GM18507 (cell line): ENCODE data around the gene APOBEC3H.

ENCODE experiments used
- DNase-seq: peaks from one replicate; pipeline ENCODE4 v3.0.0; 2011; ENCODE audit warnings: low read depth; ENCODE audit not compliant: insufficient read length; ENCODE audit errors: extremely low spot score
- FAIRE-seq: peaks from 2 replicates; lab custom pipeline; 2011; peaks lifted over from hg19 to GRCh38; lab: Jason Lieb, UNC

Gene APOBEC3H

DNA sequence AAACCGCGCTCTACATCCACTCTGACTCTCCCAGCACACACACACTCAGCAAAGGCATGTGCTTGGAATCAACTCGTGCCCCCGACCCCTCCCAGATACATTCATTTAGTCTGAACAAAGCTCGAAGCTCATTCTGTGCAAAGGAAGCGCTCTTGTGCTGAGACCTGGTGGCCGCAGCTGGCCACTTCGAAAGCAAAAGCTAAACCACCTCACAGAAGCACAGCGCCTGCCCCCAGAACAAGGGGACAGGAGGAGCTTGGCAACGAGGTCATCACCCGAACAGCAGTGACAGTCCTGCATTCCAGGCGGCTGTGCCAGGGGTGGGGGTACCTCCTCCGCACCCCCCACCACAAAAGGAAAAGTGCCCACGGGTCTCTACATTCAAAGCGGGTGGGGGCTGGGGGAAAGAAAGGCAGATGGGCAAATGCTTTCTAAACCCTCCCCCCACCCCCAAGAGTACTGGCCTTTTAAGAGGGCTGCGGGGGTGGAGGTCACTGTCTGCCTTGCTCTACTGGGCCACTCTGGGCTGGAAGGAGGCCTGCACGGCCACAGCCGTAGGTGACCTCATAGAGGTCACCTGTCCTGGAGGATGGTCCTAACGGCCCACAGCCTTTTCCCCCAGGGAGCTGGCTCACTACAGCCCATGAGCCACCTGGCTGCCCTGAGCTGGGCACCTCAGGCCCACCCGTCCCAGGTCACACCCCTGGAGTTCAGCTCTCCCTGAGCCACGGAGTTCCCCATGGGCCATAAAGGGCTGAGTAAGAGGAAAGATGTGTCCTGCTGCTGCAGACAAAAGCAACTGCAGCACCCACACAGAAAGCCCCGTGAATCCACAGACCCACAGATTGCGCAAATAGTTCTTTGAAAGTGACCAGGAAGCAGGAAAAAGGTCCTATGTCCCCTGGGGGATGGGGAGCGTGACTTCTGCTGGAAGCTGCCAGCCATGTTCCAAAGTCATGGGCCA, 34.1 kb downstream of the APOBEC3H start:
- DNase-seq (no peak), FAIRE-seq (no peak)

- no peak for DNase-seq
Observed at GRCh38 chr22:39132281-39132680, 35.2 kb downstream of the APOBEC3H start.

DNA sequence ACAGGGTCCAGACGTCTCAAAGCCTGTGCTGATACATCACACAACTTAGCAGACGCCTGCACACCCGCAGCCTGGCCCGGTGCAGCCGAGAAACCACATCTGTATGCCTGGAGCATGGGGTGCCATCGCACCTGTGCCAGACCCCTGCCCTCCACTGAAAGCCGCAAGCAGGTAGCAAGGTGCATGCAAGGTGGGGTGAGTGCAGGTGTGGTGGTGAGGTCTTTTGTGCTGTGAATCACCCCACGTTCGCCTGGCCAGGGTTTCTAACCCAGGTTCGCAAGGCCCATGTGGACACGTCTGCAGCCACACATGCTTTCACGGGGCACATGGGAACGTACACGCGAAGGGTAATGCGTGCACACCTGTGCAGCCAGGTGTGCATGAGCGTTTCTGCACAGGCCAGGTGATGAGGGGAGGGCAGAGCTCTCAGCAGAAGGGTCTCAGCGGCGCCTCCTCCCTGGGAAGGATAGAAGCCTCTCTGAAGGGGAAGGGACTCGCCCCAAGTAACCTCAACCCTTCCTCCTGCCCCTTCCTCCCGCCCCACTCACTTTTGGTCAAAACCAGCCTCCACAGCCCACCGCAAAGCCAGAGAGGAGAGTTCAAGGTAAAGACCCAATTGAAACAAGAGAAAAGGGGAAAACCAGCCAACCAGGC, 36.0 kb downstream of the APOBEC3H start:
- FAIRE-seq (no peak), DNase-seq (no peak)

More at GRCh38 chr22:39132281-39132680, 35.2 kb downstream of the APOBEC3H start:
- no peak for FAIRE-seq

- FAIRE-seq = no peak
- DNase-seq = no peak
Observed at GRCh38 chr22:39133871-39134270, 36.8 kb downstream of the APOBEC3H start.

GRCh38 chr22:39134366-39135091, 37.5 kb downstream of the APOBEC3H start:
- no peak for FAIRE-seq

GRCh38 chr22:39135092-39135896, 38.2 kb downstream of the APOBEC3H start:
- FAIRE-seq (no peak), DNase-seq (no peak)

More at GRCh38 chr22:39134366-39135091, 37.5 kb downstream of the APOBEC3H start:
- DNase-seq = no peak

- DNase-seq (no peak), FAIRE-seq (no peak)
Observed at GRCh38 chr22:39136317-39136716, 39.3 kb downstream of the APOBEC3H start.

DNA sequence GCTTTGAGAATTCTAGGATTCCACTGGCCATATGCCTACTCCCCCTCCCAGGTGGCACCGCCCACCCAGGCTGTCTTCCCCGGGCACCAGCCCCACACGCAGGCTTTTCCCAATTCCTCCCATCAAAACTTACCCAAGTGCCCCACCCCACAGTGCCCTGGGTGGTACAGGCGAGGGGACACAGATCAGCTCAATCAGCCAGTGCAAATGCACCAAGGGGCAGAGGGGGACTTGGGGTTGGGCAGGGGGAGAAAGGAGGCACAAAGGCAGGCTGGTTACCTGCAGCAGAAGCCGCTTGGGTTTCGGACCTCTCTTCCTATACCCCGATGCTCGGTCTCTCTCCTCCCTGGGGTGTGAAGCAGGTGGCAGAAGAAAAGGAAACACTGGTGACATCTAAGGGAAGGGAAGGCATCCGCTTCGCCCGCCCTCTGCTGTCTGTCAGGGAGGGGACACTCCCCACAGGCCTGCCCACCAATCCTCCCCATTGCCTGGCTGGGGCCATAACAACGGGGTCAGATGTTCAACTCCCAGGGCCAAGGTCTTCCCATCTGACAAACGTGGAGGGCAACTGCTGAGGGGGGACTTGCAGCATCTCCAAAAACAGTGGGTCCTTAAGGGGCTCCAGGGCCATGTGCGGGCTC, 41.4 kb downstream of the APOBEC3H start:
- FAIRE-seq = no peak
- no peak for DNase-seq

- FAIRE-seq (no peak), DNase-seq (no peak)
Observed at GRCh38 chr22:39139933-39140332, 42.9 kb downstream of the APOBEC3H start.

DNA sequence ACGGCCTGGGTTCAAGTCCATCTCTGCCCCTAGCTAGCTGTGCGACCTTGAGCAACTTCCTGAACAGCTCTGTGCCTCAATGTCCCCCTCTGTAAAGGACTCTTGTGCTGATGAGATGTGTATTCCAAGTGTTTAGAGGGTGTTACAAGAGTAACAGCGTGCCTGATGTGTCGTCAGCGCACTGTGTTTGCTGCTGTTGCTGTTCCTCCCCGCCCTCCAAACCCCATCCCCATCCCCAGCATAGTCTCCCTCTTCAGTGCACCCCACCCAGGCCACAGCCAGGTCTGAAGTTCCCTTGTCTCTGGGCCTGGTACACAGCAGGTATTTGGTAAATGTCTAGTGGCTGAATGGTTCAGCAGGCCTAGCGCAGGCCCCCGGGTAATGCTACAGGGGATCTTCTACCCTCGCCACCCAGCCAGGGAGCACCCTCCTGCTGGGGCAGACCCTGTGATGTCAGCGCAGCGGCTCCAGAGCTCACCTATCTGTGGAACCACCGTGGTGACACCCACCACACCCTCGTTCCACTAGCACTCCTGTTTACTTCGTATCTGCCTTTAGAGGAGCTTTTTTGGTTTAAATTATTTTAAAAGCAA, 45.1 kb downstream of the APOBEC3H start:
- FAIRE-seq (no peak), DNase-seq (no peak)

DNA sequence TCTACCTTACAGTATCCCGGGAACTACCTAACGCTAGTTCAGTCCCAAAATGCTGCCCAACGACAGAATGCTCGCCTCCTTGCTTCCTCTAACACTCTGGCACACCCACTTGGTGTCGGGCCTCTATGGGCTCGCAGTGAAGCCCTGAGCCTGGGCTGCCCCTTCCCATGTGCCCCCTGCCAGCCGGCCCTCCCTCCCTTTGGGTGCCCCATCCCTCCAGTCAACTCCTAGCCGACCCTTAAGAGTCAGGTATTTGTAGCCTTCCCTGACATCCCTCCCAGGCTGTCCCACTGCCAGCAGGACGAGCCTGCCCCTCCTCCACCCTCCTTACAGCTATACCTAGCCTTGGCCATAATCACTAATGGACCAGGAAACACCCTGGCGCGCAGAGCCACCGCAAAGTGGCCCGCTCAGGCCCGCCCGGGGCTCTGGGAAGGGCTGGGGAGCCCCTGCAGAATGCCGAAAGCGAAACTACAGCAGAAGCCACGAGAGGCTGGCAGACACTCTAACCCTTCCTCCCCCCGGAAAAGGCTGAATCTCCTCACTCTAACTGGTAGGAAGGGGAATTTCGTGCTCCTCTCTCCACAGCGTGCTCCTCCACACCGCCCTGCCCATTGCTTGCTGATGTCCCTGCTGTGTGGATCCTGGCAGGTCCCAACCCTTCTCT, 47.2 kb downstream of the APOBEC3H start:
- FAIRE-seq (peak; percentile 89), DNase-seq (peak; percentile 58)

- FAIRE-seq (no peak), DNase-seq (no peak)
Observed at GRCh38 chr22:39146256-39147101, 49.4 kb downstream of the APOBEC3H start.

GRCh38 chr22:39147335-39148025, 50.4 kb downstream of the APOBEC3H start:
- DNase-seq (no peak), FAIRE-seq (no peak)

GRCh38 chr22:39148026-39148726, 51.1 kb downstream of the APOBEC3H start:
- no peak for FAIRE-seq
- no peak for DNase-seq

- FAIRE-seq (peak; percentile 82), DNase-seq (no peak)
Observed at GRCh38 chr22:39148727-39149535, 51.9 kb downstream of the APOBEC3H start.
